ENCODE data around the gene SOBP.

The SOBP gene

DNA sequence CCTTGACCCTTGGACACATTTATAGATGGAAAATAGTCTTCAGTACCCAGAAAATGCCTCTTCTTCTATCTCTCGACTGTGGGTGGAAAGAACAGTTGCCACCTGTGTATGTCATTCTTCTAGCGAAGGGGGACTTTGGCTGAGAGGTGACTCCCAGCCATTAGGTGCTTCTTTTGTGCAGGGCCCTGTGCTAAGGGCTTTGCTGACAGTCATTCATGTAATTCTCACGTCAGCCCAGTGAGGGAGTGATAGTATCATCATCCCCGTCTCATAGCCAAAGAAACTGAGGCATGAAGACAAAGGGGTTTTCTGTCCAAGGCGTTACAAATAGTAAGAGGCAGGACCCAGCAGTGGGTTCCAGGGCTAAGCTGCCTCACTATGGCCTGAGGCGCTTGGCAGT, 173.4 kb downstream of the SOBP start:
- no peak for DNase-seq

DNA sequence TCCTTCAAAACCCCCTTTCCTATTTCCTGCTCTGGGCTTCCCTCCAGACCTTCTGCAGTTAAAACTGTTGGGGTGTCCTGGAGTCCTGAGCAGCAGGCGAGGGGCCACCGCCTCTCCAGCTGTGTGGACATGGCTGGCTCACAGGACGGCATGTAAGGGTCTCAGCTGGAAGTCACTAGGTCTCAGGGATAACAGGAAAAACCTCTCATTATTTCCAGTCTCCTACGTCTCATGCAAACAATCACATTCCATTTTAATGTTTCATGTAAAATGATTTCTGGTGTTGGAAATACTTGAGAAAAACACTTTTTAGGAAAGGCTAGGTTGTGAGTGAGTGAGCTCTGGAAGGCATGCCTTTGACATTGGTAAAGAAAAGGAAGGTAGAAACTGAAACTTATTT, 175.5 kb downstream of the SOBP start:
- no peak for DNase-seq

DNA sequence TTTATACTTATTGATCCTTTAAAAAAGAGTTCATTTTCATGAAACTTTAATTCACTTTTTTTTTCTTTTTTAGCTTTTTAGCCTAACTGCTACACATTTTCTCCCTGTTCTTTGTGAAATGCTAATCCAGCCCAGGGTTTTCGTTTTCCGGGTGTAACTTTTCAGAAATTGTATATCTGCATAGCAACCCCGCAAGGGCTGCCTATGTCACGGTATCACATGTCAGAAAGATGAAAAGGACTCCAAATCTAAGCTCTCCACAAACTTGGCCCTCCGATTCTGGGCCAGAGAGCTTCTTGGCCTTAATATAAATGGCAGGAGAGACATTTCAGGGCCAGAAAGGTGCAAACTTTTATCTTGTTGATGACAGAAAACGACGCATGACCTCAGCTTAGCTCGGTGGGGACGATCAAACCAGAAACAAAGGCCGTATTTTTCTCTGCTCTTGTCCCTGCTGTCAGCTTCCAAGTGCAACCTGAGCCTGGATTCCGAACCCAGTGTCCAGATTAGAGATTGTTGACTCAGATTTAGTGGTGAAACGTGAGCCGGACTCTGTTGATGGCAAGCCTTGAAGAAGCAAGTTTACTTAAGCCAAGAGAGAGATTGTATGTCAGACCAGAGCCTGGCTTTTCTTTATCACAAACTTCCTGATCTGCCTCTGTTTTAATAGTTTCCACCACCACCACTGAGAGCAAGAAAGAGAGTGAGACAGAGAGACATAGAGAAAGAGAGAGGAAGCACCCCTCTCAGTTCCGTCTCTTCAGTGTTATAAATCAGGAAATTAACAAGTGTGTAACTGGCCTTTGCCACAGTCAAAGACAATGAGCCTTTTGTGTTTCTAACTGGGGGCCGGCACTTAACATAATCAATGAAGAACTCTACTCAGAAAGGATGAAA, 176.4 kb downstream of the SOBP start:
- no peak for DNase-seq

DNA sequence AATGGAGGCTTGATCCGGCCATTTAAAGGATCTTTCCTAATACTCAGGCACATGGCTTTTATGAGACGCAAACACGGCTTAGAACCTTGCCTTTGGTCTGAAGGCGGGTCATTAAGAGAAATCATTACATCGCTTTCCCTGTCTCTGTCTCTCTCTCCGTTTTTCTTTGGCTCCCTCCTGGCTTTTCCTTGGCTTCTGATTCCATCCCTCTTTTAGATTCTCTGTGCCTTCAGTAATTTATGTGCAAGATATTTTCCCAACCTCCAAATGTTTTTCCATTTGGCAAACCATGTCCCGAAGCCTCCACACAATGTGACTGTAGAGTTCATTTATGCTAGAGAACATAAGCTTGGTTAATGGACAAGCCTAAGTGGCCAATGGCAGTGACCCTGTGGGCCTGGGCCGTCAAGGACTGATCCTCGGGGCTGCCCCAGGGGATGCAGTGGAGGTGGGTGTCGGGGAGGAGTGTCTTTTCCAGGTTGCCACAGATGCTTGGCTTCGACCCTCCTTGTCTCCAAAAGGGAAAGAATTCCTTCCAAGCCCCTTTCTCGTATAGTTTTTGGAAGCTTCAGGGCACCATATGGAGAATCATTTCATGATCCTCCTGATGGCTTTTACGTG, 177.2 kb downstream of the SOBP start:
- DNase-seq = no peak

DNA sequence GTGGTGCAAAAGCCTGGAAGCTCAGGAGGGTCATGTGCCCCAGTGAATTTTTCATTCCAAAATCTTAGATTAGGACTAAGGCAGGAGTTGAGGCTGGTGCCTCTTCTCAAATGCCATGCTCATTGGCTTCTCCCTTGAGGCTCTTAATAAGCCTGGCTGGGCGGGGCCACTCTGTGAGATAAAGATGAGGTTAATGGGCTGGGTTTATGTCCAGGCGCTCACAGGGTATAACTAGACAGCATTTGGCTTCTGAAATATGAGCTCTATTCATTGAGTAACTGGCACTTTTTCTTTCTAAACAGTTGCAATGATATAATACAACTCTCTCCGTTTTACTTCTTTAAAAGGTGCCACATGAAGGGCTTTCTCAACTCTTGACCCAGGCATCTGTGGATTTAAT, 177.9 kb downstream of the SOBP start:
- DNase-seq = no peak

DNA sequence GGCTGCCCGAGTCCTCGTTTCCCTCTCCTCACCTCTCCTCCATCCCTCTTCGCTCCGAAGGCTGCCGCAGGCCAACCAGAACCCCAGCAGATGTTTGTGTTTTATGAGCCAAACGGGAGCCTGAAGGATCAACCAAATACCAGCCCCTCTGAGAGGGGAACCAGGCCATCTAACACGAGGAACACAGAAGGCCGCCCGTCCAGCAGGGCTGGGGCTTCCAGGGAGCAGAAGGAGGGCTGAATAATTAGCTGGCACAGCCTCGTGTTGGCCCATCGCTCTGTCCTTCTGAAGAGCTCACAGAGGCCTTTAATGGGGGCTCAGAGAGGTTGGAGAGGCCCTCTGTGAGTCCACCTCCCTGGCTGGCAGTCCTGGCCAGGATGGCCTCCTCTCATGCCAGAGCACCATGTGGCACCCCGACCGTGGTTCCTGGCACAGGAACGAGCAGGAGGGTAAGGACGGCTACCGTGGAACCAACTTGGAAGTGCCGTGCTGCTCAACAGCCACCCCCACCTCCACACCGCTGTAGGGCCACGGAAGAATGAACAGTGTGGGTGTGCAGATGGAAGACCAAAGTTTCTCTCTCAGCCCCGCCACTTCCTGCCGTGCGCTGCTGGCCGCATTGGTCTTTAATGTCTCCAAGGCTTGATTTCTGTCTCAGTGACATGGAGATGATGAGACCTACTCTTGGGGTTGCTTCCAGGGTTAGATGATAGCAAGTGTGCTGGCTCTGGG, 179.0 kb downstream of the SOBP start:
- DNase-seq = no peak

DNA sequence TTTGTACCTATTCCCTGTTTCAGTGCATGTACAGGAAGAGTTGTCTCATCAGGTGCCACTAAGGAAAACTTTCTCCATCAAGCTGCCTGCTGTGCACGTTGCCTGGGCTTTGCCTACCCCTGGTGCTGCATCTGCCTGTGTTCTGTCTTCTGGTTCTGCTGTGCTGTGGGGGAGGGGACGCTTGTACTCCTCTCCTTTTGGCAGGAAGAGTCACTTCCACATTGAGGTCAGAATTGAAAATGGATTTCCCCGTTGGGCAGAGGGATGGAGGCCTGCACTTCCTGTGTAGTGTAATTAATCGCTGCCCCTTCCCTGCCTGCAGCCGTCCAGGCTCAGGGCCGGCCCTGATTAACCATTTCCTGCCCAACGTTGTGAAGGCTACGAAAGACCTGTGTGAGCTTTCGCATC, 180.9 kb downstream of the SOBP start:
- no peak for DNase-seq

DNA sequence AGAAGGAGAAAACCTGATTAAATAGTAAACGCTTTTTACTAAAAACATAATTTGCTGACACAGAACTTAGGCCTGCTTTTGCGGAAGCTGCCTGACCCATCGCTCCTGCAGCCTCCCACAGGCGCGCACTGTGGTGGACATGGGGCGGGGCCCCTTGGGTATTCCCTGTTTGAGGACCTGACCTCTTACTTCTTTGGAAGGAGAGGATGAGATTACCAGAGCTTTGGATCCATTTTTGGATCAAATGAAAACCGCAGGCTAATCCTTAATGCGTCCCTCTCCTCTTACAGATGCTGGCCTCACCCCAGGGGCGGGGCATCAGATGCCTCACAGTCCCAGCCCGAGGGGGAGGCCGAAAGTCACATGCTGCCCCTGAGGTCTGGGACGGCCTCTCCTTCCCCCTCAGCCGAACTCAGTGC, 183.2 kb downstream of the SOBP start:
- no peak for DNase-seq

DNA sequence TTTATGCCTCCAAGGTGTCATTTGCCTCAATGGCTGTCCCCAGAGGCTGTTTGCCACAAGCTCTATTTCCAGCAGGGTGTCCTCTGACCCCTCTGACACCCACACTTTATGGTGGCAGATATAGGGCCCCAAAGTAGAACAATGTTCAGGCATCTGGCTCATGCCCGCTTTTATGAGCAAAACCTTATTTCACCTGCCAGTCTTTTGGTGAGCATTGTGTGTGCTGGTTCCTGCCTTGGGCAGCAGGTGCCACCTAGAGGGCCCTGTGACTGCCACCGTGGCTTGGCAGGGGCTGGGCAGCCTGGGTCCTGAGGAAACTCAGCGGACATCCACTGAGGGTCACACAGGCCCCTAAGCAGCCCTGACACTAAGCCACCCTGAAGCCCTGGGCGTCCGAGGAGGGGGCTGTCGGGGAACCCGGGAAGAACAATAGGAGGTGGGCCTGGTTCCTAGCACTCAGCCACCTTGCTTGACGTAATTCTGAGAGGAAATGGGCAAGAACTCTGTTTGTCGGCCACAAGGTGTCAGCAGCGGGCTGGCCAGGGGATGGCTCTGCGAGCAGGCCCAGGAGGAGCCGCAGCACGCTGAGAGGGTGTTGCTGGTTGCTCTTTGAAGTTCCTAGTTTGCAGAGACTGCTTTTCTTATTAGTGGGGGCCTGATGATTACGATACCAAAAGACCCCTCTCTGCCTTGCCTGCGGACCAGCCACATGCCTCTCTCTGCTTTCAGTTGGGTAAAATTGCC, 185.2 kb downstream of the SOBP start:
- peak; percentile 30 for DNase-seq

DNA sequence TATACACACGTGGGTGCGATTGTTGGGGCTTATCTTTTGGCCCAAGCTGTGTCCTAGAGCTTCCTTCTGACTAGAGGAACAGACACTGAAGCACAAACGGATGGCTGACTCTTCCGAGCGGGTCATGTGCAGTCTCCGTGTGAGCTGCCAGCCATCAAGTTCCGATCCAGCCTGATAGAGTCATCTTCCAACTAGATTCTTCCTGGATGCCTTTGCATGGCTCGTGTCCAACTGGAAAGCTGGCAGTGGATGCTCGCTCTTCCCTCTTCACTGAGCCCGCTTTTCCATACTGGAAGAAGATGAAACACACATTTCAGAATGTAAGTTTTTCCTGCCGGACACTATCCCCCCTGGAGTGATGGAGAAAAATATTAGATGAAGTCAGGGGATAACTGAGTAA, 186.1 kb downstream of the SOBP start:
- no peak for DNase-seq

DNA sequence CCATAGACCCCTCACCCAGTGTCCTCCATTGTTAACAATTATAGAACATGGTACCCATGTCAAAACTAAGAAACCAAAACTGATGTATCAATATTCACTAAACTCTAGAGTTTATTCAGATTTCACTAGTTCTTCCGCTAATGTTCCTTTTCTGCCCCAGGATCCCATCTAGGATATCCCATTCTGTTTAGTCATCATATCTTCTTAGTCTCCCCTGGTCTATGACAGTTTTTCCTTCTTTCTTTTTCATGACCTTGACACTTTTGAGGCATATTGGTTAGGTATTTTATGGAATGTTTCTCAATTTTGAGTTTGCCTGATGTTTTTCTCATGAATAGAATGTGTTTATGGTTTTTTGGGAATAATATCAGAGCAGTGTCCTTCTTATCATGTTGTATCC, 187.5 kb downstream of the SOBP start:
- no peak for DNase-seq

DNA sequence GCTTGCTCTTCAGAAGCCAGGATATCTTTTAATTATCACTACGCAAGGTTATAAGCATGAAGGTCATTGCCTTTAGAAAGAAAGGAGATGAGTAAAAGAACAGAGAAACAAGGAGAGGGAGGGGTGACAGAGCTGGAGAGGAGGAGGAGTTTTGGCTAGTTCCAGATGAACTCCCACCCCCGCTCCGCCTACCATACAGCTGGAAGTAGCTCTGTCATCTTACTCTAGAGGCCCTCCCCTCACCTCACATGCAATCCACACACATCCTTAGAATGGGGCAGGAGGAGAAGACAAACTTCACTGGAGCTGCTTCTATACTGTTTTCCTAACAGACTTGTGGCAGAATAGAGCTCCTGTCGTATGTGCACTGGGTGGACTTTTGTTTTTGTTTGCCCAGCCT, 189.5 kb downstream of the SOBP start:
- DNase-seq = no peak

DNA sequence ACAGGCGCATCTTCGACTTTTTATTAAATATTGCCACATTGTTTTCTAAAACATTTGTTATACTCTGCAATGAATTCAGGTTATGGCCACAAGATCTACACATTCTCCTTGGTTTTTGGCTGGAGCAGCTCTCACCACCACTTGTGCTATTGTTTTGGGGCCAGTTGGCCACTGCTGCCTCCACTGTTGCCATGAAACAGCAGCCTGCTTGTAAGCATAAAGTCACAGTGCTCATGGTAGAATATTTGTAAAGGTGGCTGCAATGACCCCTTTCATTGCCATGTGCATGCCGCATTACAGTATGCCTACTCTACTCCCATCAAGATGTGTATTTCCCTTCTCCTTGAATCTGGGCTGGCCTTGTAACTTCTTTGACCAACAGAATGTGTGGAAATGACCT, 192.8 kb downstream of the SOBP start:
- DNase-seq = no peak

DNA sequence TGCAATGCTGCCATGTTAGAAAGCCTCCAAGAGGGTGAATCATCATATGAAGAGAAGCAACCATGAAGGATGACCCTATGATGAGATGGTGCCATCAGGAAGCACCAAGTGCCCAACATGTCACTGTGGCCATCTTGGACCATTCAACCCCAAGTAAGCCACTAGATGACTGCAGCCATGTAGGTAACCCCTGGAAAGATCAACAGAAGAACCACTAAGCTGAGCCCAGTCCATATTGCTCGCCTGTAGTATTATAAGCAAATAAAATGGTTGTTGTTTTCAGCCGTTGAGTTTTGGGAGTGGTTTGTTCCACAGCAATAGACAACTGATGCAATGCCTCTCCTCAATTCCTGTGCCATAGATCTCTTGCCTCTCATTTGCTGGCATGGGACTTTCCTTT, 193.3 kb downstream of the SOBP start:
- DNase-seq = no peak

DNA sequence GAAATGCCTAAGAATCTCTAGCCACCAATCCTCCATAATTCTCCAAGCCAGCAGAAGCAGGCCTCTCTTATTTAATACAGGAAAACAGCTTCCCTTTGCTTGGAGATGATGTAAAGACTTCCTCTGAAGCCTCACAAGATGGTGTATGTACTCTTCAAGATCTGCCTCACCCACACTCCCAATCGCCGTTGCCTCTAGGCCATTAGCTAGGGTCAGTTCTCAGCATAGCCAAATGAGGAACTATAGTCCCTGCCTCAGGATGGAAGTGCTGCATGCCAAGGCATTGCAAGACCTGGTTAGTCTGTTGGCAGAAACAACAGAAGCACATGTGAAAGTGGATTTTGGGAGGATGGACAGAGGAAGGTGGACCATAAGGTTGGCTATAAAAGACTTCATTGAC, 195.1 kb downstream of the SOBP start:
- DNase-seq = no peak

DNA sequence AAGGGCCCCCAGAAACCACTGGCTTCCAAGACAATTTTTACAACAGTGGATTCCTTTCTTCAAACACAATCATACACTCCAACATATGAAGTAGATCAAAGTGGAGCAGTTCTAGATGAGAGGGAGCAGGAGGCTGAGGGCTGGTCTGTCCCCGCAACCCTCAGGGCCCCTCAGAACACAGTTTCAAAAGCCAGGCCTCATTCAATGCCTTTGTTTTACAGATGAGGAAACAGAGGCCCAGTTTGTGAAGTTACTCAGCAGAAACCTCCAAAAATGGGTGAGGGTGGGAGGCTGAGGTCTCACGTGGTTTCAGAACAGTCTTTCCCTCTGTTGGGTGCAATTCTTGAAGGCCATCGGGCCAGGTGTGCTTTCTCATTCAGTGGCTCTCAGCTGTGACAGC, 199.3 kb downstream of the SOBP start:
- DNase-seq = no peak

DNA sequence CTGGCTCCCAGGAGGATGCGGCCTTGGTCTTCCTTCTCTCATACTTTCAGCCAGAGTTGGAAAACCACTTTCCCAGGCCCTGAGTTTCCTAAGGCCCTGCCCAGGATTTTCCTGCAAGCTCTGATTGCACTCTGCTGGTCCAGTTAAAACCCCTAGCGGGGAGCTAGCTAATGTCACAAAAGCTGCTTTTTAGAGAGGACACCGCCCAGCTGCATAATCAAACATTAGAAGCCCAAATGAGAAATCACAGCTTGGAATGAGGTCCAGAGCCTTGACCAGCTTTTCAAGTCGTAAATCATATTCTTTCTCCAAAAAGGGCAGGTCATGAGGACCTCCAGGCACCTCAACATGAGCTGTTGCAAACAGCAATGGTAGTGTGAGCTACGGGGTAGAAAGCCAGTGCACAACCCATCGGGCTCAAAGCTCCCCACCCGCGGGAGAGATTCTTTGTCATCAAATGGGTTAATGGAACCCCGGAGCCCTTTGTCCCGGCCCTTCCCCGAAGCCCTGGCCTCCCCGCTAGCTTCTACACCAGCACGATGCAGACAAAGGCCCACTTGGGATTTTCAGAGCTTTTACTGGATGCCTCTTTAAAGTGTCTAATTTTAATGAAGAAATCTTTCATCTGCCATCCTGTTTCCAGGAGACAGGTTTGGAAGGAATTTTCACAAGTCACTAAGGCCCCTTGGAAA, 200.2 kb downstream of the SOBP start:
- DNase-seq = no peak

DNA sequence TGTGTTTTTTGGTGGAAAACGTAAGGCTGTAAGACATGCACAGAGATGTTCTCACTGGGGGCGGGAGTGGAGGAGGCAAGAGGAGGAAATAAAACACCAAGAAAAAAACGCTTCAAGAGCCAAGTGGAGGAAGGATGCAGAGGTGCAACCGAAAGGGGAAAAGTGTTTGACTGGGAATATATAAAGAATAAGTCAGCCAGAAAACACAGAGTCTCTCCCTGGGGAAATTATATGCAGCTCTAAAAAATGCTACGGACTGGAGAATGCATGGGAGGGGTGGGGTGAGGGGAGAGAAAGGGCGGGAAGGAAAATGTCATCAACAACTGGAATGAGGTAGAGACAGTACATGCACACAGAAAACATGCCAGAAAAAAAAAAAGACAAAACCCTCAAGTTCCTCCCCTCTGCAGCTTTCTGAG, 200.7 kb downstream of the SOBP start:
- DNase-seq = no peak

DNA sequence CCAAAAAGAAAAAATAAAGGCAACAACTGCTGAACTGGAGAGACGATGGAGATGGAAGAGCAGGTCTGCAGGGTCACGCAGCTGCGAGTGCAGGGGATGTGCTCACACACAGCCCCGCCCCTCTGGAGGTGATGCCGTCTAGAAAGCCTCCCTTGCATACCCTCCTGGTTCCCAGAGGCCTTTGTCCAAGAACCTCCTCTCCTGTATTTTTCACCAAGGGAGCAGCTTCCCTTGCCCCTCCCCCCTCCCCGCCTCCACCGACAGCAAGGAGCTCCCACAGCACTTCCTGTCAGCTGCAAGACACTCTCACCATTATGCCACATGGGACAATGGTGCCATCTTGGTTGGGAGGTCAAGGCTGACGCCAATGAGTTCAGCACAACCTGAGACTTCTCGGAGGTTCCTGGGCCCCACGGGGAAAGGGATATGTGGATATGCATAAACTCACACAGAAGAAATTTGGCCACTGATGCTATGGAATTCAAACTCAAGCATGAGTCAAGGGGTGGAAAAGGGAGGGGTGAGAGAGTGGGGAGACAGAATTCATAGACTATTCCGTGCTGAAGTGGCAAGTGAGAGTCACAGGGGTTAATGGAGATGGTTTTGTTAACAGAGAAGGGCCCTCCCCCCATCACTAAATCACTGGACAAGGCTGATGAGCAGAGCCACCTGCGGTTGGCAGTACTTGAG, 201.3 kb downstream of the SOBP start:
- peak; percentile 56 for DNase-seq

DNA sequence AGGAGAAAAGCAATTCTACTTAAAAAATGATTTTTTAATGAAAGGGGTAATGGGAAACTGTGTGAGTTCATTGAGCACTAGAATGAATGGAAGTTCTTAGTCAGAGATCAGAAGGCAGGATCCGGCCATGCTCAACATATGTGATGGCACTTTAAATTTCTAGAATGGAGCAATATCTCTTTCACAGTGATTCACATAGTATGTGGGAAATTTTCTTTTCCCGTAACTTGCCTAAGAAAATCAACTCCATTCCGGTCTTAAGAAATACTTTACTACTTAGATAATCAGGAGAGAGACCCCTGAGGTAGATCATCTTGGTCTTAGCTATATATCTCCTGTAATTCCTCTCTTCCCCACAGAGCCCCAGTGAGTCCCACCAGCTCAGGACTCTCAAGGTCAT, 202.4 kb downstream of the SOBP start:
- no peak for DNase-seq

DNA sequence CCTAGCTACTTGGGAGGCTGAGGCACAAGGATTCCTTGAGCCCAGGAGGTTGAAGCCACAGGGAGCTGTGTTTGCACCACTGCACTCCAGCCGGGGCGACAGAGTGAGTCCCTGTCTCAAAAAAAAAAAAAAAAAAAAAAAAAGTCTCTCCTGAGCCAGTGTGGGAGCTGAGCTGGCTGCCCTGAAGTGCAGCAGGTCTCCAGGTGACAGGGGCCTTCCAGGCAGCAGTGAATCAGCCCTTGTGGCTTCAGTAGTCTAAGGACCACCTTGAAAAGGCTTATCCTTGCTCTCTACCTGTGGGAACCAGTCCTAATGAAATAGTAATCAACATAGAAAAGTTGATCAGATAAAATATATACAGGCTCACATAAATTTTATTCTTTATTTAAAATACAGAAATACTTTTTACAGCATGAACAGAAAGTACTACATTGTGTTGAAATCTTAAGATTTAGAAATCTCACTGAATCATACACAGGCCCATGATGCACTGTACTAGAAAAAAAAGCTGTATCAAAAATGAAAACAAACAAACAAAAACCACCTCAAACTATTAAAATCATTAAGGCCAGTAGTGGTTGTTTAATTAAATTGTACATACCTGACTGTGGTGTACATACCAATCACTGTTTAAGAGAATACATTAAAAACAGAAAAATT, 205.3 kb downstream of the SOBP start:
- DNase-seq = no peak

Data from GOT3 (cell line).